Muscle of leg (tissue), 11 donors: ENCODE data around the gene VGLL2. TPM values are rescaled to one million over a fixed set of nuclear protein-coding genes. Genes with fewer than 3 reads are reported as not detected.

Source experiments
- DNase-seq: peaks from one replicate; pipeline ENCODE4 v3.0.0; 2013
- H3K27ac ChIP-seq: one replicate; pipeline ENCODE4 v1.5.1; 2013; ENCODE audit warnings: mild to moderate bottlenecking, low read length, control low read depth
- H3K27me3 ChIP-seq: one replicate; pipeline ENCODE4 v1.6.1; 2013; ENCODE audit warnings: low read length; ENCODE audit not compliant: control insufficient read depth, insufficient read depth
- H3K36me3 ChIP-seq: one replicate; pipeline ENCODE4 v1.6.1; 2013; ENCODE audit warnings: low read length; ENCODE audit not compliant: control insufficient read depth, insufficient read depth
- H3K4me1 ChIP-seq: one replicate; pipeline ENCODE4 v1.6.1; 2013; ENCODE audit warnings: low read length; ENCODE audit not compliant: control insufficient read depth, insufficient read depth
- H3K4me3 ChIP-seq: one replicate; pipeline ENCODE4 v1.5.1; 2013; ENCODE audit warnings: low read length, control low read depth
- H3K9me3 ChIP-seq: replicated peaks from 2 replicates; pipeline ENCODE4 v1.6.1; 2013; ENCODE audit warnings: low read depth, low read length; ENCODE audit not compliant: control insufficient read depth
- WGBS: methylation state at CpG from one replicate; pipeline ENCODE4 v1.1.5; 2013; ENCODE audit warnings: missing lambda C conversion rate; ENCODE audit not compliant: insufficient coverage; 5-methylcytosine and 5-hydroxymethylcytosine counted together
- polyA plus RNA-seq, 8 donors: library from polyadenylated mRNA; unstranded; fragments of 120-200 nt; gene quantifications; one replicate each; pipeline versions ENCODE4 v1.2.1 to v1.2.3, GENCODE V29; 2013; ENCODE audit warnings: inconsistent platforms in 1 of 8, low replicate concordance in 1 of 8; ENCODE audit not compliant: insufficient read length in 8 of 8, insufficient read depth in 1 of 8
- total RNA-seq: library from RNA; stranded (reverse); fragments of 120-200 nt; gene quantifications from one replicate; pipeline ENCODE4 v1.2.4, GENCODE V29; 2013

Gene VGLL2
- total and polyA plus RNA-seq, 9 donors = 28.2 to 126 (median 107) TPM

DNA sequence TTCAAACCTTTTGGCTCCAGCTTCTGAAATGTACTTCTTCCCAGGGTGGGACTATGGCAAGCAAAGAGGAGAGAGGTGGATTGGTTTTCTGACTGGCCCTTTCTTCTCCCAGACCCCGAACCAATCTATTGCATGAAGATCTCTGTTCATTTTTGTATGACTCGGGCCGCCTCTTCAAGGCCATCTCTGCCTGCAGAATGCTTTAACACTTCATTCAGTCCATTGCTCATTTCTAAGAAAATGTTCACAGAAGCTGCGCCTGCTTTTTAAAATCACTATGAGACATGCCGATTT is 1.6 kb downstream of the VGLL2 start:
- peaks cover 66% of the 10 kb centered on the region for H3K27me3 ChIP-seq
- peaks cover 28% of the 10 kb centered on the region for H3K4me1 ChIP-seq
- peak overlapping the region; percentile 78 for H3K4me3 ChIP-seq
- DNase-seq = no peak
- WGBS = 21% methylated on average over 3 of the region's 5 CpGs
- no peaks in the 10 kb centered on the region for H3K9me3 ChIP-seq
- H3K36me3 ChIP-seq = peaks cover 12% of the 10 kb centered on the region
- peak overlapping the region; percentile 90 for H3K27ac ChIP-seq

DNA sequence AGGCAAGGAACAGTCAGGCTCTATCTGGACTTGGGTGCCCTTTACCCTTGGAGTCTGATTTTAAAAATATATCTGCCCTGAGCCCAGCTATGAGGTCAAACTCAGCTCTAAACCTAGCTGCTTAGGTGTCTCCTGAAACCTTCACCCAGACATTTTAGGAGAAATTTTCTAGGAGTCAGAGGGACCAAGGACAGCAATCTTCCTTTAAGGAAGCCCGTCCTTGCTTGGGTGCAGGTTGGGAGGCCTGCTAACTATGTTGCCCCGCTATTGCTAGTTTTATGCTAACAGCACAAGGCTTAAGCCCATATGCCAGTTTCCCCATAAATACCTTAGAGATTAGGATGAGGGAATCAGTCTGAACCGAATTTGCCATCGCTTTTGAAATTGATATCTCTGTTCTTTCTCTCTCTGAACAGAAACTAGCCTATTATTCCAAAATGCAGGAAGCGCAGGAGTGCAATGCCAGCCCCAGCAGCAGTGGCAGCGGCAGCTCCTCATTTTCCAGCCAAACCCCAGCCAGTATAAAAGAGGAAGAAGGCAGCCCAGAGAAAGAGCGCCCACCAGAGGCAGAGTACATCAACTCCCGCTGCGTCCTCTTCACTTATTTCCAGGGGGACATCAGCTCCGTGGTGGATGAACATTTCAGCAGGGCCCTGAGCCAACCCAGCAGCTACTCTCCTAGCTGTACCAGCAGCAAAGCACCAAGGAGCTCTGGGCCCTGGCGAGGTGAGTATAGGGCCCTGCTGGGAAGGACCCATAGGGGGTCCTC is 2.6 kb downstream of the VGLL2 start:
- WGBS = 6% methylated on average over 4 of the region's 11 CpGs
- Histone ChIP-seq H3K4me3 (peak overlapping the region; percentile 78), H3K9me3 (no peaks in the 10 kb centered on the region), H3K27me3 (peaks cover 71% of the 10 kb centered on the region), H3K27ac (peak overlapping the region; percentile 90), H3K36me3 (peaks cover 16% of the 10 kb centered on the region), H3K4me1 (peaks cover 34% of the 10 kb centered on the region)
- peak; percentile 66 for DNase-seq

DNA sequence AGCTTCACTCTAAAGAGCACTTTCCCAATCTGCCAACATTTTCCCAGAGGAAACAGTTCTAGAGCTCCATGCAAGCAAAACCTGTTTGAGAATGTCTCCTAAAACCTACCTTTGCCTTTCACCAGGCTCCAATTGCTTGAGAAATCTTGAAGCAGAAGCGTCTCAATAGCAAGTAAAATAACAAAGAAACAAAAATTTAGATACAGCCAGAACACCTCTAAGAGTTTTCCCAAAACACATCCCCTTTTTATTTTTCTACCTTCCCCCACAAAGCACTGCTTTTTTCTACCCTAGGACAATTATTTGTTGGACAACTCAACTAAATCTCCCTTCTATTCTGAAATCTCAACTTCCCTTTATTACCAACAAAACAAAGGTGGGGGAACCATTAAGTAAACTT is 3.6 kb downstream of the VGLL2 start:
- Histone ChIP-seq H3K4me3 (peak overlapping the region; percentile 78), H3K27ac (peak overlapping the region; percentile 74), H3K4me1 (peaks cover 38% of the 10 kb centered on the region), H3K36me3 (peaks cover 16% of the 10 kb centered on the region), H3K9me3 (no peaks in the 10 kb centered on the region), H3K27me3 (peaks cover 63% of the 10 kb centered on the region)
- DNase-seq = no peak
- WGBS = no CpG with 5 or more reads among the region's 1 CpG

DNA sequence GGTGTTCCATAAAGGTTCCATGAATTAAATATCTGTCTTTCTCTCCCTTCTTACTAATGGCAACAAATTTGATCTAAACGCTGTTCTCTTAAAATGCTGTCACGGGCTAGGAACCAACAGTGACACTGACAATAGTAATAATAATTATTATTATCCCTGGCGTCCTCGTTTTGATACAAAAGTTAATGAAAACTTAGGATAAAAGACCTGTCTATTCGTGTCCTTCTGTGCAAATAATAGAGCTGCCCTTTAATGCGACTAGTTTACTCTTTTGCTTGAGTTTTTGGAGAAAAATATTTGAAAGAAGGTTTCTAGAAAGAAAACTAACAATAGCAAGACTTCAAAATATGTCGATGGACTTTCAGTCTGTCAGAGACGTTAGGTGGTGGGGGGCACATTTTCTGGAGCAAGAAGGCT is 4.3 kb downstream of the VGLL2 start:
- H3K36me3 ChIP-seq = peaks cover 16% of the 10 kb centered on the region
- DNase-seq = no peak
- H3K4me1 ChIP-seq = peaks cover 33% of the 10 kb centered on the region
- no peaks in the 10 kb centered on the region for H3K9me3 ChIP-seq
- 0% methylated on average over 1 of the region's 8 CpGs for WGBS
- H3K27ac ChIP-seq = peak overlapping the region; percentile 74
- H3K27me3 ChIP-seq = peaks cover 56% of the 10 kb centered on the region
- H3K4me3 ChIP-seq = peak overlapping the region; percentile 78

DNA sequence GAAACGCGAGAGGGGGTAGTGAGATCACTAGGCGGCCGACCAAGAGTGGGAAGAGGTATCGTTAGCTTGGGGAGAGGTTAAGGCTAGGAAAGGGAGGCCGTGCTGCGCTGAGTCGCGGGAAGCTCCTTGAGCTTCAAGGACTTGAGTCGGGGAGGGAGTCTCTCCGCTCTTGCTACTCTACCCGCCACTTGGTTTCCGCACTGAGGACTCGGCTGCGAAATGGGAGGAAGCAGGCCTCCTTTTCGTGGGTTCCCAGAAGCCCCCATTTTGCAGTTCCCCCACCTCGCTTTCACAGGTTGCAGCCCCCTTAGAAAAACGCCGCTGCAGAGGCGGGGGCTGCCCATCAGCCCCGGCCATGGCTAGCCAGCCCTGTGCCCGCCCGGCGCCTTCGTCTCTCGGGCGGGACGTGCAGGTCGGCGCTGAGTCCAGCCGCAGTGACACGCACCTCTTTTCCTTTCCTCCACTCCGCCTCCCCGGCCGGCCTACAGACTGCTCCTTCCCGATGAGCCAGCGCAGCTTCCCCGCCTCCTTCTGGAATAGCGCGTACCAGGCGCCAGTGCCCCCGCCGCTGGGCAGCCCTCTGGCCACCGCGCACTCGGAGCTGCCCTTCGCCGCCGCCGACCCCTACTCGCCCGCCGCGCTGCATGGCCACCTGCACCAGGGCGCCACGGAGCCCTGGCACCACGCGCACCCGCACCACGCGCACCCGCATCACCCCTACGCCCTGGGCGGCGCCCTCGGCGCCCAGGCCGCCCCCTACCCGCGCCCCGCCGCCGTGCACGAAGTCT is 4.9 kb downstream of the VGLL2 start:
- Histone ChIP-seq H3K4me3 (peak overlapping the region; percentile 78), H3K4me1 (peaks cover 27% of the 10 kb centered on the region), H3K36me3 (peaks cover 16% of the 10 kb centered on the region), H3K27ac (peak overlapping the region; percentile 74), H3K27me3 (peaks cover 50% of the 10 kb centered on the region), H3K9me3 (no peaks in the 10 kb centered on the region)
- no peak for DNase-seq
- under 1% methylated on average over 73 of the region's 74 CpGs for WGBS

DNA sequence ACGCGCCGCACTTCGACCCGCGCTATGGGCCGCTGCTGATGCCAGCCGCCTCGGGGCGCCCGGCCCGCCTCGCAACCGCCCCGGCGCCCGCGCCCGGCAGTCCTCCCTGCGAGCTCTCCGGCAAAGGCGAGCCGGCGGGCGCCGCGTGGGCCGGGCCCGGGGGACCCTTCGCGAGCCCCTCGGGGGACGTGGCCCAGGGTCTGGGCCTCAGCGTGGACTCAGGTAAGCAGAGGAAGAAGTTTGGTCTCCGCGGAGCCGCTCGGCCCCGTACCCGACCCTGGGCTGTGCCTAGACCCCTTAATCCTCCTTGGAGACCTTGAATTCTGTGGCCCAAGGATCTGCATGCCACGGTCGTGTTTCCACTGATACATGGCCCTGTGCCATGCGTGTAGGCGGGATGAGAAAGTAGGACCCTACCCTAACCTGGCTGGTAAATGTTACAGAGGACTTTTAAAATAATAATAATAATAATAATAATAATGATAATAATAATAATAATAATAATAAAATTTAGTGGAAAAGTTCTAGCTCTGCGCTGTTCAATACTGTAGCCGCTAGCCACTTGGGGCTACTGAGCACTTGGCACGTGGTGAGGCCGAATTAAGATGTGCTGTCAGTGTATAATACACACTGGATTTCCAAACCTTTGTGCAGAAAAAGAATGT is 5.6 kb downstream of the VGLL2 start:
- Histone ChIP-seq H3K9me3 (no peaks in the 10 kb centered on the region), H3K27ac (peak overlapping the region; percentile 69), H3K4me1 (peaks cover 23% of the 10 kb centered on the region), H3K36me3 (peaks cover 16% of the 10 kb centered on the region), H3K27me3 (peaks cover 44% of the 10 kb centered on the region), H3K4me3 (peak overlapping the region; percentile 38)
- no peak for DNase-seq
- WGBS = under 1% methylated on average over 41 of the region's 48 CpGs

DNA sequence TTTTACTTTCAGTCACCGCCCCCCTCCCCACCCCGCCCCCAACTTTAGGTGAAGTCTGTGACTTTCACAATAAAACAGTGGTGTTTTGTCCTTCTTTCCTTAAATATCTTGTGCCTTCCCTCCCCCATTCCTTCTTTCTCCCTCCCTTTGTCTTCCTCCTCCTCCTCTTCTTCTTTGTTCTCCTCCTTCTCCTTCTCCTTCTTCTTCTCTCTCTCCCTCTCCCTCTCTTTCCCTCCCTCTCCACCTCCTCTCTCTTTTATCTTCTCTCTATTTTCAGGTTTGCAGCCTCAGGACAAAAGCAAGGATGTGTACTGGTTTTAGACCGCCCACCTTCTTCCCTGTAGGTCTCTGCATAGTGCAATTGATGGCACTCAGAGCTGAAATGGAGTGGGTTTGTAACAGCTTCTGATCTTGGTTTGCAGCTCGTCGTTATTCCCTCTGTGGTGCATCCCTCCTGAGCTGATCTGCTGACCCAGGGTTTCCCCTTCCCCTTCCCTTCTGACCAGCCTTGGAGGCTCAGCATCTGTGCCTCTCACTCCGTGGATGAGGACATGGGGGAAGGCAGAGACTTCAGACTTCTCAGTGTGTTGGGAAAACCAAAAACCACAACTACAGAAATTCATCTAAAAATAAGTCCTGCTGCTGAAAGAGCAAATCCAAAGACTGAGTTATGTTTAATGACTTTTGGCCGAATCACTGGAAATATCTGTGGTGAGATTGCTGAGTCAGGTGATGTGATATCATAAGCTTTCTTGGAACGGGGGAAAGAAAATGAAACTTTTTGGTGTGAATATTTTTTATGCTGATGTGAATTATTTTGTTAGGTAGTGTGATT is 6.9 kb downstream of the VGLL2 start:
- H3K27me3 ChIP-seq = peaks cover 34% of the 10 kb centered on the region
- H3K4me1 ChIP-seq = peaks cover 23% of the 10 kb centered on the region
- no peaks in the 10 kb centered on the region for H3K9me3 ChIP-seq
- no peak for DNase-seq
- H3K36me3 ChIP-seq = peaks cover 16% of the 10 kb centered on the region
- WGBS = 16% methylated on average over 4 of the region's 8 CpGs
- no peak overlapping the region for H3K4me3 ChIP-seq
- peak overlapping the region; percentile 75 for H3K27ac ChIP-seq

DNA sequence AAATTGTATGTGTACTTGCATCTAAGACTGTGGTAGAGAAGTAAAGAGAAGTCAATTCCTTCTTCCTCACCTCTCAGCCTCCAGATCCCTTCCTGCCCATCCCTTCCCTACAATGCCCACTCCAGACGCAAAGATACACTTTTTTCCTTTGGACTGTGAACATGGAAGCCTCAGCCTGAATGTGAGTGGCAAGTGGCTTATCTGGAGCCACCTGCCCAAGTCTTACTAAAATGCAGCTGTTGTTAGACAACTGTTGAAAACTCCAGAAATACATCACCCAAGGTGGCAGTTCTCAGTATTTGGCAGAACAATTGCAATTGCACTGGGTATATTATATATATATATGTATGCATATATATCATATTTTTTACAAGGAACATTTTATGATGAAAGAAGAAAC is 7.5 kb downstream of the VGLL2 start:
- WGBS = no CpG with 5 or more reads among the region's 1 CpG
- Histone ChIP-seq H3K4me1 (peaks cover 23% of the 10 kb centered on the region), H3K27ac (peak overlapping the region; percentile 75), H3K9me3 (no peaks in the 10 kb centered on the region), H3K4me3 (no peak overlapping the region), H3K27me3 (peaks cover 29% of the 10 kb centered on the region), H3K36me3 (peaks cover 16% of the 10 kb centered on the region)
- DNase-seq = peak; percentile 64

DNA sequence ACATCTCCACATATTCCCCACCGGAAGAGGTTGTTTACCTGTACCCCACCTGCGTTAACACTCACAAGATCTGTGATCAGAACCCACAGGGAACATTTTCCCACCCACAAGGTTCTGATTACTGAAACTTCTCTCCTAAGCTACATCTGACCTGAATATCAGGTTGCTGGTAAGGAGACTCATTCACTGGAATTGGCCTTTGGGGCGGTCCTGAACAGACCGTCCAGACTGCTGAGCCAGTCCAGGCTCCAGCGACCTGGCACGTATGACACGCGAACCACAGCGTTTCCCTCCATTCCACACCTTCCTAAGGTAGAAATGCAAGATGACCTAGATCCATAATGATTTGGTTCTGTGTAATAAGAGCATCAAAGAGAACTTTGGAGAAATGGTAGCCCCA is 9.8 kb downstream of the VGLL2 start:
- 80% methylated on average over 4 of the region's 9 CpGs for WGBS
- no peak for DNase-seq
- H3K36me3 ChIP-seq = peaks cover 8% of the 10 kb centered on the region
- H3K9me3 ChIP-seq = no peaks in the 10 kb centered on the region
- no peak overlapping the region for H3K4me3 ChIP-seq
- H3K27ac ChIP-seq = peak overlapping the region; percentile 8
- H3K27me3 ChIP-seq = peaks cover 13% of the 10 kb centered on the region
- H3K4me1 ChIP-seq = peaks cover 13% of the 10 kb centered on the region
